Upper lobe of left lung (tissue), 4 donors: Measurements from ENCODE around the gene GRK5.

Source experiments
- CTCF ChIP-seq, 6 experiments: fragments of 450-650 bp in 4 of 6; fragments of 200-600 bp in 2 of 6; sonication (generic) in 2 of 6; IDR thresholded peaks; one replicate each; pipeline ENCODE4 v1.5.1; 2016 to 2019; ENCODE audit warnings: antibody characterized with exemption in 6 of 6
- EP300 ChIP-seq, 4 donors: sonication (generic); formaldehyde crosslinking; IDR thresholded peaks; one replicate each; pipeline ENCODE4 v1.5.1; 2017; ENCODE audit warnings: antibody characterized with exemption in 4 of 4, control low read depth in 2 of 4
- POLR2A ChIP-seq, 4 donors: fragments of 450-650 bp; IDR thresholded peaks; one replicate each; pipeline ENCODE4 v1.5.1; 2016 to 2017; ENCODE audit warnings: antibody characterized with exemption in 4 of 4, mild to moderate bottlenecking in 2 of 4
- POLR2AphosphoS5 ChIP-seq, 2 donors: sonication (generic); formaldehyde crosslinking; IDR thresholded peaks; one replicate each; pipeline ENCODE4 v1.5.1; 2017; ENCODE audit warnings: antibody characterized with exemption in 2 of 2

GRCh38 chr10:119408072-119408471, 200.7 kb downstream of the GRK5 start:
- TF ChIP-seq CTCF (IDR thresholded peaks at IDR 0.05) (no peak), POLR2A (IDR thresholded peaks at IDR 0.05) (no peak), EP300 (IDR thresholded peaks at IDR 0.05) (no peak), POLR2AphosphoS5 (IDR thresholded peaks at IDR 0.05) (no peak)
